Measurements from ENCODE around the gene SCFD2.
"Not testable (repeated sequence)": the region's sequence is repeated elsewhere in the genome, so short reads cannot be mapped to it uniquely, and the experiment has no call there.

SCFD2 gene

DNA sequence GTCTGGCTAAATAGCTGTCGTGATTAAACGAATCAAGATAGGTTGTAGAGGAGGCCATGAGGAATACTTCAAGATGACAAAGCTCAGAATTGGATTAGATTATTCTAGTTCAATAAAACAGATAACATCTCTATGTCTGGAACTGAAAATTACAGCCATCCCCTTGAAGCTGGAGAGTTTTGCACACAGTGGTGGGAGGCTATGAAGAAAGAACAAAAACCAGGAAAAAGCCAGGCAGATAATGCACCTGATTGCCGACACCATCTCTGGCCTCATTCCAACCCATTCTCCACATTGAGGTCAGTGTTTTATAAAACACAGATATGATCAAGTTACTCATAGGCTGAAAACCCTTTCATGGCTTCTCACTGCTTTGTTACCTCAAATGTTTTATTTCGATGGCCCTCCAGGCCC, 315.5 kb downstream of the SCFD2 start:
- no peak for DNase-seq (ENCODE audit: low read depth in 2 of 2)

GRCh38 chr4:53049528-53049927, 316.3 kb downstream of the SCFD2 start:
- DNase-seq (ENCODE audit: low read depth in 2 of 2), result no peak

- DNase-seq (ENCODE audit: low read depth in 2 of 2), result no peak
These were observed 321.3 kb downstream of the SCFD2 start for GRCh38 chr4:53044651-53044960.

DNA sequence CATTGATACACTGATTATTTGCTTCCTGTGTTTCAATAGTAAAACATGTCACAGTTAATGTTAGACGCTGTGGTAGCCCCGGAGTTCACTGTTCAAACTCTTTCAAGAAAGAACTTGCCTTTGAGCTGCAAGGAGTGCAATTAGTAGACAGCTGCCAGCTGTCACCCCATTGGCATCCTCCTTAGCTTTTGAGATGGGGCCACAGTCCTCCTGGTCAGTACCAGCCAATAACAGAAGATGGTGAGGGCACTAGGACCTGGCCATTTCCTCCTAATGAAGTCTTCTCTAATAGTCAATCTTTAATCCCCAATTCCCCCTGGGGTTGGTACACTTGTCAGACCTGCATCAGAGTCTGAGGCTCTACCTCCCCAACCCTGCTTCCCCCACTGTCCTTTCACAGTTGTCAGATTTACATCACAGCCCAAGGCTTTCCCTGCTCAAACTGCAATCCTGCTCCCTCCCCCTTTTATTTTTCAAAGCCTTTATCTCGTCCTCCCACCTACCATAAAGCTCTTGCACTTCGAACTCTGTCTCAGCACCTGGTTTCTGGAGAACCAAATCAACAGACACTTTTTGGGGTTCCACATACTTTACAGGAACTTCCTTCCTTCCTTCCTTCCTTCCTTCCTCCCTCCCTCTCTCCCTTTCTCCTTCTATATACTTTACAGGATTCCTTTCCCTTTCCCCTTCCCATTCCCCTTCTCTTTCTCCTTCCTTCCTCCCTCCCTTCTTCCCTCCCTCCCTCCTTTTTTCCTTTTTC, 321.8 kb downstream of the SCFD2 start:
- DNase-seq (ENCODE audit: low read depth in 2 of 2), result no peak

DNA sequence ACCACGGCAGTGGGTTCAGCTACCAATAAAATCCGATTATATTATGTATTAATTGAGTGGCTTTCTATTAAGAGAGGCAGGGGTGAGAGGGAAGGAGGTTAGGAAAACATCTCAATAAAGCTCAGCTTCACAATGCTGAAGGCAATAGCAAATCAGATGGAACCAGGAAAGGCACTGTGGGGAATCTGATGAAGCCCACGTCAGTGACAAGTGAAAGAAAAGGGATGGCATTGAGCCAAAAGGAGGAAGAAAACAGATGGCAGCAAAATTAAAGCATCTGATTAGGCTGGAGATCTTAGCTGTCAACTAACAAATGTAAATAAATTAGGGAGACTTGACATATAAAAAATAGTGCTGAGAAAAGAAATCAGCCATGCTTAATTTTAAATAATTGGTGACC, 322.8 kb downstream of the SCFD2 start:
- DNase-seq (ENCODE audit: low read depth in 2 of 2), result no peak

- peak; percentile 49 to 64 for DNase-seq (ENCODE audit: low read depth in 2 of 2)
These were observed 325.0 kb downstream of the SCFD2 start for GRCh38 chr4:53040851-53041250.

DNA sequence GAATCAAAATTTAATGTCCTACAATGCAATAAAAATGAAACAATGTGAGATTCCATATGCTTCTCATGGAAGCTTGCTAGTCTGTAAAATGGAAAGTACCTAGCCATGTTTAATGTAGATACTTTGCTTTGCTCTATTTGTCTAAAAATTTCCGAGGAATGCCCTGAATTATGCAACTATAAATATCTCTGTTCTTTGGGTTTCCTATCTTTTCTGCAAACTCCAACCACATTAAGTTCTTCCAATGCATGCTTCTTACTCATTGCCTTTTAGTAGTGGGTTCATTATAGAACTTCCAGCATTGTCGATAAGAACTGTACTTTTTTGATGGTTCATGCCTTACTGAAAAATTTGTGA, 325.4 kb downstream of the SCFD2 start:
- peak; percentile 61 to 67 for DNase-seq (ENCODE audit: low read depth in 2 of 2)

DNA sequence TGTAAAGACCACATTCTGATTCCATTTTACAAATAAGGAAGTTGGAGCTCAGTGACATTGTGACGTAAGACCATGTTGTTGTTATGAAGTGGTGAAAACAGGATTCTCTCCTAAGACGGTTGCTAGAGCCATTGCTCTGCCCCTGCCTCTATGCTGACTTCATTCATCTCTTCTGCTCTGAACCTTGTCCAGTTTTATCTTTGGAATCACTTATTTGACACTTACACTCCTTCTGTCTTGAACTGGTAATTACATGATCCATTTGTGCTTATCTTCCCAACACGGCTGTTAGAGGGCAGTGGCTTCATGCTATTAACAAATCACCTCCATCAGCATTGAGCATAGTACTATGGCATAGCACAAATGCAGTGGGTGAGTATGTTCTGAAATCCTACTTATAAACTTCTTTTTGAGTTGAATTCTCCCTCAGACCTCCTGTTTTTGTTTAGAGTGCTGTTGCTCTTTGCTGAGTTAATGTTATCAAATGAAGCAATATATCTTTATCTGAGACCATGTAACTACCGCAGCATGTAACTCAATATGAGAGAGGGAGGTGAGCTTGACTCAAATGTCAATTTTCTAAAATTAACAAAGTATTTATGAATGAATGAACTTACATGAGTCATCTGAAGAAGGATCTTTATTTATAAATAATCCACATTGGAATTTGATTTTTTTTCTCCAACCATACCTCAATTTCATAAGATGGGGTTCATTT, 326.0 kb downstream of the SCFD2 start:
- no peak for DNase-seq (ENCODE audit: low read depth in 2 of 2)

DNA sequence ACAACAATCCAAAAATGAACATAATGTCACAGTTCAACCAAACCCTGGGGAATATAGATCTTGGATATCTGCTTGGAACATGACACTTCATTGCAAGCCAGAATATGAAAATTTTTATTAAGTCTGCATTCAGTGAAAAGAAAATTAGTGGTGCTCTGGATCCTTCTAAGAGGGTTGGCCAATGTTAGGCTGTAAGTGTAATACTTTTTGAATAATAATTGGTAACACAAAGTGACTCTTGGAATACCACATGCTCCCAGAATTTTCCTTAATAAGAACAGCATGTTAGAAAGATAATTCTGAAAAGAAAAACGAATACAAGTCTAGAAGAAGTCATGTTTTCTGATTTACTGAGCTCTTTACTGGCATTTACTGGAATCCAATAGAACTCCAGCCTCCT, 328.0 kb downstream of the SCFD2 start:
- no peak for DNase-seq (ENCODE audit: low read depth in 2 of 2)

DNA sequence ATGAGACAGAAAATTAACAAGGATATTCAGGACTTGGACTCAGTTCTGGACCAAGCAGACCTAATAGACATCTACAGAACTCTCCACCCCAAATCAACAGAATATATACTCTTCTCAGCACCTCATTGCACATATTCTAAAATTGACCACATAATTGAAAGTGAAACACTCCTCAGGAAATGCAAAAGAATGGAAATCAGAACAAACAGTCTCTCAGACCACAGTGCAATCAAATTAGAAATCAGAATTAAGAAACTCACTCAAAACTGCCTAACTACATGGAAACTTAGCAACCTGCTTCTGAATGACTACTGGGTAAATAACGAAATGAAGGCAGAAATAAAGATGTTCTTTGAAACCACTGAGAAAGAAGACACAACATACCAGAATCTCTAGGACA, 333.0 kb downstream of the SCFD2 start:
- not testable (repeated sequence) for DNase-seq (ENCODE audit: low read depth in 2 of 2)

- no peak for DNase-seq (ENCODE audit: low read depth in 2 of 2)
These were observed 339.6 kb downstream of the SCFD2 start for GRCh38 chr4:53026233-53026632.

- DNase-seq (ENCODE audit: low read depth in 2 of 2), result no peak
These were observed 342.1 kb downstream of the SCFD2 start for GRCh38 chr4:53023677-53024299.

DNA sequence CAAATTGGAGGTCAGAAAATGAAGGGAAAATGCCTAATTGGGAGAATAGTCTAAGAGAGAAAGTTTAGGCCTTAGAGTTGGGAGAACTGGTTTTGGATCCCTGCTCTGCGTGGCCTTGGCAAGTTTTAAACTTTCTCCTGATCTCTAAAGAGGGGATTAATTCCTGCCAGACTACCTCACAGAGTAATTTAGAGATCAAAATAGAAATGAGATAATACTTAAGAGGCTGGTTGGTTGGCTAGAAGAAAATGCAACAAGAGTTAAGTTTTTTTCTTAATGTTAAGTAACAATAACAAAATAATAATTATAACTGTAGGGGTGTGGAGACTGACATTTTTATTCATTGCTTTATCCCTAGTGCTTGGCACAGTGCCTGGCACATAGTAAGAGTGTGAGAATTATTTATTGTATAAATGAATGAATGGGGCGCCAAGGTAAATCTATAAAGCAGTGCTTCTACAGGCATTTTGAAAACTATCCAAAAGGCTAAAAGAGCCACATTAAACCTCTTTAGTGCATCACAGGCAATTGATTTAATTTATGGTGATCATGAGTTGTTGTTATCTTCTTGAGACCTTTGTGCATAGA, 343.3 kb downstream of the SCFD2 start:
- no peak for DNase-seq (ENCODE audit: low read depth in 2 of 2)

GRCh38 chr4:53021754-53022512, 343.9 kb downstream of the SCFD2 start:
- DNase-seq (ENCODE audit: low read depth in 2 of 2), result no peak

GRCh38 chr4:53019485-53020382, 346.1 kb downstream of the SCFD2 start:
- no peak for DNase-seq (ENCODE audit: low read depth in 2 of 2)

DNA sequence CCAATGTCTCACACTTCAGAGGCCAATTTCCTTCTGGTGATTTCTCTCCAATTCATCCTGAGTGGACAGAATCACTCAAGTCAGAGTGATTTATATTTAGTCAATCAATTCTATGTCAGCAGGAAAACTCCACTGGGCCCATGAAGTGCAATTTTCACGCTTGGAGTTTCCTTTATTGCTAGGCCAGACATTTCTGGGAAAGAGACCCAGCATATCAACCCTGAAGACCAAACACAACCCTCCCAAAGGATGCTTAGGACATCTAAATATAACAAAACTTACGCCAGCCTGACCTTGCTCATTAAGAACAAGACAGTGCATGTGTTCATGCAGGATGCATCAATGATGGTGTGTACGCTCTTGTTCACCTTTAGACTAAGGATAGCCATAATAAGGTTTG, 347.4 kb downstream of the SCFD2 start:
- DNase-seq (ENCODE audit: low read depth in 2 of 2), result no peak

DNA sequence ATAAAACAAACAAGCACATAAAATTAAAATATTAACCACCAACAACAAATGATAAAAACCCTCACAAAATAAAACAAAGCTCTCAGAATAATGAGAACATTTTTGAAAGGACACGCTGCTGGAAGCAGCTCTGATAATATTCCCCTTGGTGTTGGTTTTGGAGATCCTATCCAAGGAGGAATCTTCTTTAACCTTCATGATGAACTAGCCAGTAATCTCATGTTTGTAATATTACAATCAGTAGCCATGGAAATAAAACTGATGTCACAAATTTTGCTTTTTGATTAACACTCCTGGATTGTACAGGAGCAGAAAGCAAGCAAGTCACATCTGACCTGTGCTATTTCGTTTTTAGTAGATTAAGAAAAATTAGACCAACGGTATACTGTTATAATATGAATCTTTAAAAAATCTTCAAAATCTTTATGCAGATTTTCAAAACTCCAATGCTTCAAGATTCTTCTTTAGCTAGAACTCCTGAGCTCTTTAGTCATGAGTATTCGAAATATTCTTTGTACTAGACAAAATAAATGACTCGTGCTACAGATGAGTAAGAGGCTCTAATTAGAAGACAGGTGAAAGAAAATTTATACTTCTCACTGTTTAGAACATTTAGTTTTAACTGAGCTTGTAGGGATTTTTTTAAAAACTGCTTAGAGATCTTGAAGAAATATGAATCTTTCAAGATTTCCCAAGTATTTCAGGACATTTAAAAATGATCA, 349.6 kb downstream of the SCFD2 start:
- DNase-seq (ENCODE audit: low read depth in 2 of 2), result no peak

DNA sequence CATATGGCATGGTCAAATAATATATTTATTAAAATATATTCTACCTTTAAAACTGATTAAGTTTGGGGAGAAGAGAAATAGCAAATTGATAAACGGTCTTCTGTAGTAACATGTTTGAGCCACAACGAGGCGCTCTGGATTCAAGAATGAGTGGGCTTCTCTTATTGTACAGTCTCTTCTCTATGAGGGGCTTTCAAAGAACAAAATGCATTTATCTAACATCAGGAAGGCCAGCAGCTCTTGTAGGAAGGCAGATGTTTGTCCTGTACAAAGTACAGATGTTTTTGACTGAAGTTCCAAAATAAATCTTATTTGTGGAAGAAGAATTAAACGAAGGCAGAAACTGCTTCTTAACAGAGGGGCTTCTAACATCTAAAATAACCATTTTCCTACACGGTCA, 350.2 kb downstream of the SCFD2 start:
- DNase-seq (ENCODE audit: low read depth in 2 of 2), result peak; percentile 53 to 55

- DNase-seq (ENCODE audit: low read depth in 2 of 2), result no peak
These were observed 351.0 kb downstream of the SCFD2 start for GRCh38 chr4:53014881-53015280.
